Measurements from ENCODE around the gene DGKI.
A peak's percentile ranks its signal among the peaks of the same experiment; 100 is the strongest.

DGKI gene

DNA sequence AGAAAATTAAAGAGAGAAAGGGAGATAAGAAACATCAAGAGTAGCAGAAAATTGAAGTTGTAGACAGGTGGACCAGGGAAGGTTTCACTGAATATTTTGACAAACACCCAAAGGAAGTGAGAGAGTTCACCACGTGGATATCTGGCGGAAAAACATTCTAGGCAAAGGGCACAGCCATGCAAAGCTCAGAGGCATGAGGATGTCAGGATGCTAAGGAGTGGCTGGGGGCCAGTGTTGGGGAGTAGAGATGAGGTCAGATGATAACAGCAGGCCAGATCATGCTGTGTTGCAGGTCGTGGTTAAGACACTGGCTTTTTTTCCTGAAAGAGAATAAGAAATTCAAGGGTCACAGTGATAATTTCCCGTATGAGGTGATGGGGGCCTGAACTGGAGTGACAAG is 181.9 kb downstream of the DGKI start:
- TF ChIP-seq, protein P1, sequence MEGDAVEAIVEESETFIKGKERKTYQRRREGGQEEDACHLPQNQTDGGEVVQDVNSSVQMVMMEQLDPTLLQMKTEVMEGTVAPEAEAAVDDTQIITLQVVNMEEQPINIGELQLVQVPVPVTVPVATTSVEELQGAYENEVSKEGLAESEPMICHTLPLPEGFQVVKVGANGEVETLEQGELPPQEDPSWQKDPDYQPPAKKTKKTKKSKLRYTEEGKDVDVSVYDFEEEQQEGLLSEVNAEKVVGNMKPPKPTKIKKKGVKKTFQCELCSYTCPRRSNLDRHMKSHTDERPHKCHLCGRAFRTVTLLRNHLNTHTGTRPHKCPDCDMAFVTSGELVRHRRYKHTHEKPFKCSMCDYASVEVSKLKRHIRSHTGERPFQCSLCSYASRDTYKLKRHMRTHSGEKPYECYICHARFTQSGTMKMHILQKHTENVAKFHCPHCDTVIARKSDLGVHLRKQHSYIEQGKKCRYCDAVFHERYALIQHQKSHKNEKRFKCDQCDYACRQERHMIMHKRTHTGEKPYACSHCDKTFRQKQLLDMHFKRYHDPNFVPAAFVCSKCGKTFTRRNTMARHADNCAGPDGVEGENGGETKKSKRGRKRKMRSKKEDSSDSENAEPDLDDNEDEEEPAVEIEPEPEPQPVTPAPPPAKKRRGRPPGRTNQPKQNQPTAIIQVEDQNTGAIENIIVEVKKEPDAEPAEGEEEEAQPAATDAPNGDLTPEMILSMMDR (IDR thresholded peaks at IDR 0.05): no peak

GRCh38 chr7:137661634-137662033 is 185.1 kb downstream of the DGKI start:
- TF ChIP-seq, protein P1 (IDR thresholded peaks at IDR 0.05): no peak

- TF ChIP-seq, protein P1 (IDR thresholded peaks at IDR 0.05): no peak
Measured at GRCh38 chr7:137658190-137658900, 188.4 kb downstream of the DGKI start.

DNA sequence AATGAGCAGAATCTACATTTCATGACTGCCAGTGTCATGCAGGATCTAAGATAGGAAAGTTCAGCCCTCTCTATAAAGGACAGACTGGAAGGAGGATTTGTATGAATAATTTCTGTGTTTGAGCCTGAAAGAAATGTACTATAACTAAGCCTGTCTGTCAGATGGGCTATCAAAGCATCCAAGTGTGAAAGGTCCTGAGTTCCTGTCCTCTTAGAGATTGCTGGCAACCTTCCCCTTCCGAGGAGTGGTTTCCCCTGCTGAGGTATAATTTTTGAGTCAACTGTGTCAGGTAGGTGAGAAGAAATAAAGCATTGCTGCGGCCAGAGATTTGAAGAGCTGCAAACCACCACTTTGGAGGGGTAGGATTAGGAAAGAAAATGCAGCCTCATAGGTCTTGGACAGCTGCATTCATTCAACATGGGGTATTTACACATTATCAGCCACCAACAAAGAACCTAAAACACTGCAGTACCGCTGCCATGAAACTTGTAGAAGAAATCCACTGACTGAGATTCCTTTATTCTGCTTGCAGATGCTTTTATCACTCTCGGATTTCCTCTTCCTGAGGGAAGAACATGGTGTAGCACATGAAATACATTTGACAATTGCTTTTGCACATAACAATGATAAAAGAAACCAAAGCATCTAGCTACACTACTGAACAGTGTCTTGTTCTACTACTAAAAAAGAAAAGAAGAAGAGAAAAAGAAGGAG is 189.1 kb downstream of the DGKI start:
- TF ChIP-seq, protein P1 (IDR thresholded peaks at IDR 0.05): no peak

GRCh38 chr7:137656850-137657232 is 189.9 kb downstream of the DGKI start:
- TF ChIP-seq, protein P1 (IDR thresholded peaks at IDR 0.05): no peak

GRCh38 chr7:137656227-137656849 is 190.4 kb downstream of the DGKI start:
- TF ChIP-seq, protein P1 (IDR thresholded peaks at IDR 0.05): peak; percentile 83

DNA sequence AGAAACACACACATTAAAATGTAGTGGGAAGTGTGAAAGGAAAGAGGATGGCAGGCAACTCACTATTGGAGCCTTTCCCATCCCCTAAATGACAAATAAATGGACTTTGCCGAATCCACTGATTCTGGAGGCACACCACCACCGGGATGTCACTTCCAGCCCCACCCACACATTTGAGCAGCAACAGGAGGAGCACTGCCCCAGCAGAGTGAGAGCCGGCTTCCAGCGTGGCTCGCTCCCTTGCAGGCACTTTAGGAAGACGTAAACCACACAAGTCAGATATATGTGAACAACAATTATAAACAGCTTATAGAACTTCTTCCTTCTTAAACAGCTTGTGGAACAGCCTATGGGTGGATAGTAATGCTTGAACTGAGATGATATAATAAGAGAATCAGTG is 191.0 kb downstream of the DGKI start:
- TF ChIP-seq, protein P1 (IDR thresholded peaks at IDR 0.05): no peak

Measured in LNCAP (cell line).